ACC112 (cell line): ENCODE measurements around the gene RGS9.

Experiments used
- H2AFZ ChIP-seq: fragments of 200-600 bp; sonication (generic); one replicate; pipeline ENCODE4 v1.6.0; 2017; ENCODE audit warnings: antibody characterized with exemption, low read length; ENCODE audit not compliant: unreplicated experiment
- H3K27ac ChIP-seq: fragments of 200-600 bp; sonication (generic); 2 replicates; pipeline ENCODE4 v1.5.1; 2014; ENCODE audit warnings: low read depth, mild to moderate bottlenecking, antibody characterized with exemption, low read length, moderate library complexity
- H3K27me3 ChIP-seq: fragments of 200-600 bp; sonication (generic); 2 replicates; pipeline ENCODE4 v1.6.1; 2014; ENCODE audit warnings: mild to moderate bottlenecking, antibody characterized with exemption, low read length, moderate library complexity, mixed read lengths; ENCODE audit not compliant: insufficient read depth
- H3K36me3 ChIP-seq: fragments of 200-600 bp; sonication (generic); 2 replicates; pipeline ENCODE4 v1.6.1; 2016; ENCODE audit warnings: mild to moderate bottlenecking, antibody characterized with exemption, low read length, moderate library complexity, mixed read lengths; ENCODE audit not compliant: insufficient read depth
- H3K4me1 ChIP-seq: fragments of 200-600 bp; sonication (generic); one replicate; pipeline ENCODE4 v1.6.1; 2016; ENCODE audit warnings: low read length, mixed read lengths; ENCODE audit not compliant: insufficient read depth, unreplicated experiment, control insufficient read depth
- H3K4me3 ChIP-seq: fragments of 200-600 bp; sonication (generic); 2 replicates; pipeline ENCODE4 v1.5.1; 2014; ENCODE audit warnings: mild to moderate bottlenecking, low read depth, low read length
- H3K79me2 ChIP-seq: fragments of 200-600 bp; sonication (generic); one replicate; pipeline ENCODE4 v1.6.0; 2016; ENCODE audit warnings: low read length; ENCODE audit not compliant: control insufficient read depth, unreplicated experiment, insufficient read depth

The RGS9 gene

GRCh38 chr17:65100316-65101140 is 36.6 kb upstream of the RGS9 start:
- Histone ChIP-seq H3K79me2 (no peaks in the 10 kb centered on the region), H2AFZ (peak overlapping the region; percentile 73), H3K4me1 (peaks cover 5% of the 10 kb centered on the region), H3K27me3 (no peaks in the 10 kb centered on the region), H3K36me3 (no peaks in the 10 kb centered on the region), H3K27ac (peak overlapping the region; percentile 89), H3K4me3 (peak overlapping the region; percentile 83)

GRCh38 chr17:65101371-65101770 is 35.8 kb upstream of the RGS9 start:
- Histone ChIP-seq H3K27ac (no peak overlapping the region), H3K4me1 (peaks cover 13% of the 10 kb centered on the region), H3K36me3 (no peaks in the 10 kb centered on the region), H3K4me3 (peak overlapping the region; percentile 83), H2AFZ (peak overlapping the region; percentile 31), H3K27me3 (no peaks in the 10 kb centered on the region), H3K79me2 (no peaks in the 10 kb centered on the region)

- Histone ChIP-seq H3K79me2 (no peaks in the 10 kb centered on the region), H2AFZ (no peak overlapping the region), H3K4me1 (peaks cover 20% of the 10 kb centered on the region)
Observed at GRCh38 chr17:65102235-65102634, 34.9 kb upstream of the RGS9 start.

GRCh38 chr17:65102788-65103187 is 34.4 kb upstream of the RGS9 start:
- no peak overlapping the region for H3K4me3 ChIP-seq
- H3K4me1 ChIP-seq, result peaks cover 20% of the 10 kb centered on the region
- H3K27me3 ChIP-seq, result no peaks in the 10 kb centered on the region
- H2AFZ ChIP-seq, result no peak overlapping the region
- no peaks in the 10 kb centered on the region for H3K36me3 ChIP-seq
- H3K27ac ChIP-seq, result no peak overlapping the region
- H3K79me2 ChIP-seq, result no peaks in the 10 kb centered on the region

More at GRCh38 chr17:65102235-65102634, 34.9 kb upstream of the RGS9 start:
- Histone ChIP-seq H3K27ac (no peak overlapping the region), H3K4me3 (no peak overlapping the region), H3K36me3 (no peaks in the 10 kb centered on the region), H3K27me3 (no peaks in the 10 kb centered on the region)

GRCh38 chr17:65103431-65103830 is 33.7 kb upstream of the RGS9 start:
- Histone ChIP-seq H3K79me2 (no peaks in the 10 kb centered on the region), H3K36me3 (no peaks in the 10 kb centered on the region), H3K27ac (no peak overlapping the region), H2AFZ (no peak overlapping the region), H3K4me1 (peaks cover 20% of the 10 kb centered on the region), H3K27me3 (no peaks in the 10 kb centered on the region), H3K4me3 (no peak overlapping the region)

DNA sequence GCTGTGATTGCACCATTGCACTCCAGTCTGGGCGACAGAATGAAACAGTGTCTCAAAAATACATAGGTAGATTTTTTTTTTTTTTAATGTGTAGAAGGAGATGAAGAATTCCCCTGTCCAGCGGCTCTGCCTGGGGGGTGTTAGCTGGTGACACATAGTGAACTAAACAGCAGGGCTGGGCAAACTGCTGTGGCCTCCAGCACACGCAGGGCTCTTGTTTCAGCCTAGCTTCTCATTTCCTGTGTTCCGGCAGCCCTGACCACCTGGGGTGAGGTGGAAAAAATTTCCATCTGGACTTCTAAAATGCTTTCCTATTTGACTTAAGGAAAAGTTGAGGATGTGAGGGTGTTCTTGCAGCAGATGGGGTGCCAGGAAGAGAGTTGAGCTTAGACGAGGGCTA is 33.3 kb upstream of the RGS9 start:
- Histone ChIP-seq H3K4me3 (no peak overlapping the region), H3K79me2 (no peaks in the 10 kb centered on the region), H3K4me1 (peaks cover 20% of the 10 kb centered on the region), H3K36me3 (no peaks in the 10 kb centered on the region), H3K27ac (no peak overlapping the region), H2AFZ (no peak overlapping the region), H3K27me3 (no peaks in the 10 kb centered on the region)

- no peaks in the 10 kb centered on the region for H3K27me3 ChIP-seq
- H2AFZ ChIP-seq, result no peak overlapping the region
- no peak overlapping the region for H3K27ac ChIP-seq
- H3K4me1 ChIP-seq, result peaks cover 14% of the 10 kb centered on the region
- H3K4me3 ChIP-seq, result no peak overlapping the region
- no peaks in the 10 kb centered on the region for H3K79me2 ChIP-seq
- no peaks in the 10 kb centered on the region for H3K36me3 ChIP-seq
Observed at GRCh38 chr17:65104541-65104940, 32.6 kb upstream of the RGS9 start.

DNA sequence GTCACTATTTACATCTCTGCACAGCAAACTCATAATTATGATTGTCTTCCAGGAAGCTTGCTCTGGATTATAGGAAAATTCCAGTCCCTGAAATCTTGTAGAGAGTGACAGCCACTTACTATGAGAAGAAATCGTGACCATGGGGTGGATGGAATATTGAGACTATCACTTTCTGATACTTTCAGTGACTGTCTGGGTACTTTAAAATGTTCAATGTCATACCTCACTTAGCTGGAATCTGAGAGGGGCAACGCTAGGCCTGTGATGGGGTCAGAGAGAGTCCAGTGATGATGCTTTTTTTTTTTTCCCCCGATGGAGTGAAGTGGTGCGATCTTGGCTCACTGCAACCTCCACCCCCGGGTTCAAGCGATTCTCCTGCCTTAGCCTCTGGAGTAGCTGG is 32.2 kb upstream of the RGS9 start:
- H3K27me3 ChIP-seq, result no peaks in the 10 kb centered on the region
- H3K79me2 ChIP-seq, result no peaks in the 10 kb centered on the region
- no peak overlapping the region for H3K4me3 ChIP-seq
- no peaks in the 10 kb centered on the region for H3K36me3 ChIP-seq
- no peak overlapping the region for H3K27ac ChIP-seq
- no peak overlapping the region for H2AFZ ChIP-seq
- H3K4me1 ChIP-seq, result peaks cover 14% of the 10 kb centered on the region

GRCh38 chr17:65108152-65108551 is 29.0 kb upstream of the RGS9 start:
- Histone ChIP-seq H3K79me2 (no peaks in the 10 kb centered on the region), H3K4me1 (peaks cover 14% of the 10 kb centered on the region), H3K4me3 (no peak overlapping the region), H3K27me3 (no peaks in the 10 kb centered on the region), H3K27ac (no peak overlapping the region), H2AFZ (no peak overlapping the region), H3K36me3 (no peaks in the 10 kb centered on the region)

- peaks cover 14% of the 10 kb centered on the region for H3K4me1 ChIP-seq
- H2AFZ ChIP-seq, result no peak overlapping the region
- no peak overlapping the region for H3K4me3 ChIP-seq
- H3K27me3 ChIP-seq, result no peaks in the 10 kb centered on the region
- H3K79me2 ChIP-seq, result no peaks in the 10 kb centered on the region
- H3K27ac ChIP-seq, result no peak overlapping the region
- H3K36me3 ChIP-seq, result no peaks in the 10 kb centered on the region
Observed at GRCh38 chr17:65109543-65109942, 27.6 kb upstream of the RGS9 start.

DNA sequence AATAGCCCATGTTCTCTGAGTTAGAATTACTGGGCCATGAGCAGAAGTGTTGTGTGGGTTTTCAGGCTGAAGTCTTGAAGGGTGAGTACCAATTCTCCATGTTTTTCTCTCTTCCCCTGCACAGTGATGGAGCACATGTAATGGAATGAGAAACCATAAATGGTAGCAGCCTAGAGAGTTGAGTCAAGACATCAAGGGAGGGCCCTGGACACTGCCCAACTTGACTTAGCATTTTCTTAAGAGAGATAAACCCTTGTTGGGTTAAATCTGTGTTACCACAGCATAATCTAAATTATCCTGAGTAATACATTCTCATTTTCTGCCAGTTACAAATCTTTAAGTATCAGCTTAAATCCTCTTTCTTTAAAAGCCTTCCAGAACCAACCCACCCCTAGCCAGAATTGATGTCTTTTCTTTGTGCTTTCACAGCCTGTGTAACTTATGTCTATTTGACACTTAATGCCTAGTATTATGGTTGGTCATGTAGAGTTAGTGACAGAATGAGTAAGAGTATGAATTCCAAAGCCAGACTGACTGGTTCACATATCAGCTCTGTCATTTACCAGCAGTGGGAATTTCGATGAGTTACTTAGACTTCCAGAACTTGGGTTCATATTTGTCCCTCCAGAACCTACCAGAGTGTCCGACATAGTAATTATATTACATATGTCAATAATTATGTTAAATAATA is 27.0 kb upstream of the RGS9 start:
- Histone ChIP-seq H3K27me3 (no peaks in the 10 kb centered on the region), H3K4me3 (no peak overlapping the region), H3K36me3 (no peaks in the 10 kb centered on the region)

More for the DNA sequence above, 27.0 kb upstream of the RGS9 start:
- Histone ChIP-seq H3K79me2 (no peaks in the 10 kb centered on the region), H3K27ac (no peak overlapping the region), H3K4me1 (peaks cover 14% of the 10 kb centered on the region), H2AFZ (no peak overlapping the region)
